ENCODE measurements around the gene MAG.

MAG gene

GRCh38 chr19:35296644-35297514, 4.9 kb downstream of the MAG start:
- DNase-seq (ENCODE audit: low read depth, low spot score): no peak
- H3K27ac ChIP-seq: no peak overlapping the region

- no peak overlapping the region for H3K27ac ChIP-seq
- DNase-seq (ENCODE audit: low read depth, low spot score): no peak
These were observed 5.5 kb downstream of the MAG start for GRCh38 chr19:35297515-35297848.

GRCh38 chr19:35297922-35298321, 6.0 kb downstream of the MAG start:
- no peak for DNase-seq (ENCODE audit: low read depth, low spot score)
- no peak overlapping the region for H3K27ac ChIP-seq

GRCh38 chr19:35298561-35298972, 6.6 kb downstream of the MAG start:
- DNase-seq (ENCODE audit: low read depth, low spot score): no peak
- no peak overlapping the region for H3K27ac ChIP-seq

GRCh38 chr19:35299523-35300338, 7.8 kb downstream of the MAG start:
- no peak for DNase-seq (ENCODE audit: low read depth, low spot score)
- no peak overlapping the region for H3K27ac ChIP-seq

- H3K27ac ChIP-seq: no peak overlapping the region
- no peak for DNase-seq (ENCODE audit: low read depth, low spot score)
These were observed 8.3 kb downstream of the MAG start for GRCh38 chr19:35300339-35300649.

- DNase-seq (ENCODE audit: low read depth, low spot score): no peak
- H3K27ac ChIP-seq: no peak overlapping the region
These were observed 10.0 kb downstream of the MAG start for GRCh38 chr19:35301961-35302360.

- H3K27ac ChIP-seq: no peak overlapping the region
- DNase-seq (ENCODE audit: low read depth, low spot score): no peak
These were observed 10.5 kb downstream of the MAG start for GRCh38 chr19:35302446-35302845.

GRCh38 chr19:35303357-35303915, 11.5 kb downstream of the MAG start:
- DNase-seq (ENCODE audit: low read depth, low spot score): no peak
- no peak overlapping the region for H3K27ac ChIP-seq

GRCh38 chr19:35304036-35304435, 12.1 kb downstream of the MAG start:
- no peak for DNase-seq (ENCODE audit: low read depth, low spot score)
- no peak overlapping the region for H3K27ac ChIP-seq

GRCh38 chr19:35305181-35305580, 13.2 kb downstream of the MAG start:
- no peak overlapping the region for H3K27ac ChIP-seq

GRCh38 chr19:35306473-35307246, 14.7 kb downstream of the MAG start:
- no peak for DNase-seq (ENCODE audit: low read depth, low spot score)
- H3K27ac ChIP-seq: no peak overlapping the region

More at GRCh38 chr19:35305181-35305580, 13.2 kb downstream of the MAG start:
- DNase-seq (ENCODE audit: low read depth, low spot score): no peak

- H3K27ac ChIP-seq: no peak overlapping the region
- no peak for DNase-seq (ENCODE audit: low read depth, low spot score)
These were observed 16.0 kb downstream of the MAG start for GRCh38 chr19:35307931-35308330.

GRCh38 chr19:35308910-35309309, 16.9 kb downstream of the MAG start:
- no peak for DNase-seq (ENCODE audit: low read depth, low spot score)
- H3K27ac ChIP-seq: no peak overlapping the region

- H3K27ac ChIP-seq: no peak overlapping the region
- DNase-seq (ENCODE audit: low read depth, low spot score): no peak
These were observed 17.7 kb downstream of the MAG start for GRCh38 chr19:35309481-35310279.

GRCh38 chr19:35310331-35310730, 18.4 kb downstream of the MAG start:
- no peak overlapping the region for H3K27ac ChIP-seq
- DNase-seq (ENCODE audit: low read depth, low spot score): no peak

- no peak overlapping the region for H3K27ac ChIP-seq
- DNase-seq (ENCODE audit: low read depth, low spot score): no peak
These were observed 19.0 kb downstream of the MAG start for GRCh38 chr19:35310811-35311465.

GRCh38 chr19:35311901-35312665, 20.1 kb downstream of the MAG start:
- DNase-seq (ENCODE audit: low read depth, low spot score): no peak
- H3K27ac ChIP-seq: no peak overlapping the region

- H3K27ac ChIP-seq: no peak overlapping the region
- DNase-seq (ENCODE audit: low read depth, low spot score): no peak
These were observed 21.6 kb downstream of the MAG start for GRCh38 chr19:35313587-35313986.

Measured in epithelial cell of prostate (primary cell).